GM13976 (cell line): ENCODE data around the gene DLX6.

Experiments used
- DNase-seq: peaks from one replicate; pipeline ENCODE4 v3.0.0; 2012; ENCODE audit warnings: low spot score
- CTCF ChIP-seq: IDR thresholded peaks from 2 replicates; pipeline ENCODE4 v1.5.1; 2012; ENCODE audit warnings: borderline replicate concordance, mild to moderate bottlenecking; ENCODE audit not compliant: insufficient read depth; ENCODE audit errors: extremely low read depth, missing control alignments, control extremely low read depth
- in situ Hi-C: fragments of 300-500 bp; cut with MboI; formaldehyde crosslinking; loops from one replicate; pipeline ENCODE4 v1.12.0; 2022; ENCODE audit warnings: low sequenced_read_pairs, mixed read lengths, inconsistent platforms; ENCODE audit not compliant: unreplicated experiment

The DLX6 gene

GRCh38 chr7:97018791-97019531 lies 13.6 kb downstream of the DLX6 start:
- in situ Hi-C loops: no loop called here
- no peak for TF ChIP-seq CTCF
- no peak for DNase-seq

GRCh38 chr7:97019710-97020225 lies 14.4 kb downstream of the DLX6 start:
- TF ChIP-seq CTCF: no peak
- in situ Hi-C loops: no loop called here
- no peak for DNase-seq

GRCh38 chr7:97020601-97020995 lies 15.2 kb downstream of the DLX6 start:
- no peak for TF ChIP-seq CTCF
- in situ Hi-C loops: no loop called here

GRCh38 chr7:97020996-97021746 lies 15.8 kb downstream of the DLX6 start:
- DNase-seq: no peak
- in situ Hi-C loops: no loop called here
- TF ChIP-seq CTCF: no peak

More at GRCh38 chr7:97020601-97020995, 15.2 kb downstream of the DLX6 start:
- no peak for DNase-seq

GRCh38 chr7:97021747-97022490 lies 16.6 kb downstream of the DLX6 start:
- no peak for TF ChIP-seq CTCF
- in situ Hi-C loops: no loop called here
- no peak for DNase-seq

- in situ Hi-C loops: no loop called here
- DNase-seq: no peak
- TF ChIP-seq CTCF: no peak
Observed at GRCh38 chr7:97022491-97023306, 17.3 kb downstream of the DLX6 start.
